ENCODE results near the gene LIAS.
A peak's percentile ranks its signal among the peaks of the same experiment; 100 is the strongest.
"Not testable (repeated sequence)": the region's sequence is repeated elsewhere in the genome, so short reads cannot be mapped to it uniquely, and the experiment has no call there.

LIAS gene

DNA sequence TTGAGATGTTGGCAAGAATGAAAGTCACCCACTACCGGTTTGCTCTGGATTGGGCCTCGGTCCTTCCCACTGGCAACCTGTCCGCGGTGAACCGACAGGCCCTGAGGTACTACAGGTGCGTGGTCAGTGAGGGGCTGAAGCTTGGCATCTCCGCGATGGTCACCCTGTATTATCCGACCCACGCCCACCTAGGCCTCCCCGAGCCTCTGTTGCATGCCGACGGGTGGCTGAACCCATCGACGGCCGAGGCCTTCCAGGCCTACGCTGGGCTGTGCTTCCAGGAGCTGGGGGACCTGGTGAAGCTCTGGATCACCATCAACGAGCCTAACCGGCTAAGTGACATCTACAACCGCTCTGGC lies 12.4 kb upstream of the LIAS start:
- no peaks in the 10 kb centered on the region for H3K36me3 Mint-ChIP-seq
- peaks cover 4% of the 10 kb centered on the region for H3K4me1 Mint-ChIP-seq
- H3K27ac Mint-ChIP-seq = peak overlapping the region; percentile 91
- DNase-seq (ENCODE audit: low spot score in 2 of 2) = no peak
- H3K27me3 Mint-ChIP-seq = no peaks in the 10 kb centered on the region
- no peaks in the 10 kb centered on the region for H3K9me3 Mint-ChIP-seq
- ATAC-seq (ENCODE audit: low read depth) = no peak
- H3K4me3 Mint-ChIP-seq = peak overlapping the region; percentile 81

DNA sequence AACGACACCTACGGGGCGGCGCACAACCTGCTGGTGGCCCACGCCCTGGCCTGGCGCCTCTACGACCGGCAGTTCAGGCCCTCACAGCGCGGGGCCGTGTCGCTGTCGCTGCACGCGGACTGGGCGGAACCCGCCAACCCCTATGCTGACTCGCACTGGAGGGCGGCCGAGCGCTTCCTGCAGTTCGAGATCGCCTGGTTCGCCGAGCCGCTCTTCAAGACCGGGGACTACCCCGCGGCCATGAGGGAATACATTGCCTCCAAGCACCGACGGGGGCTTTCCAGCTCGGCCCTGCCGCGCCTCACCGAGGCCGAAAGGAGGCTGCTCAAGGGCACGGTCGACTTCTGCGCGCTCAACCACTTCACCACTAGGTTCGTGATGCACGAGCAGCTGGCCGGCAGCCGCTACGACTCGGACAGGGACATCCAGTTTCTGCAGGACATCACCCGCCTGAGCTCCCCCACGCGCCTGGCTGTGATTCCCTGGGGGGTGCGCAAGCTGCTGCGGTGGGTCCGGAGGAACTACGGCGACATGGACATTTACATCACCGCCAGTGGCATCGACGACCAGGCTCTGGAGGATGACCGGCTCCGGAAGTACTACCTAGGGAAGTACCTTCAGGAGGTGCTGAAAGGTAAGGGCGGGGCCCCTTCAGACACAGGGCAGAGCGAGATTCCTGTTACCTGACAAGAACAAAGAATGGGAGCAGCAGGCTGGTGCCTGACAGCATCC lies 11.8 kb upstream of the LIAS start:
- H3K9me3 Mint-ChIP-seq = no peaks in the 10 kb centered on the region
- H3K27ac Mint-ChIP-seq = peak overlapping the region; percentile 91
- H3K4me3 Mint-ChIP-seq = peak overlapping the region; percentile 81
- H3K36me3 Mint-ChIP-seq = peaks cover 1% of the 10 kb centered on the region
- DNase-seq (ENCODE audit: low spot score in 2 of 2) (peak; percentile 78 to 87), ATAC-seq (ENCODE audit: low read depth) (peak; percentile 93)
- peaks cover 4% of the 10 kb centered on the region for H3K4me1 Mint-ChIP-seq
- no peaks in the 10 kb centered on the region for H3K27me3 Mint-ChIP-seq

DNA sequence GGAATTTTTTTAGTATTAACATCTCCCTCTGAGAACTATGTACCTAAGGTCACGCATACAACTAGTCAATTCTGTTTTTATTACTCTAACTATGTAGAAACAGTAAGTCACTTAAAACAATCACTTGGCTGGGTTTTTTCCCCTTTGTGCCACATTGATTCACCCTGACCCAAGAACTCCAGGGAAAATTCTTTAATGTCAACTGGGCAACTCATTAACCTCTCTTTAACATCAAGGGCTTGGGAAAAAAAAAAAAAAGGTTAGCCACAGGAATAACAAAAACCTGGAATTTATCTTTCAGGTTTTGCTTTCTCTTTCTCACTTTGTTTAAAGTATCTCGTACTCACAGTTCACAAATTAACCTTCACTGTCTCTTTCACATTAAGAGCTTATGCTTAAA lies 8.2 kb upstream of the LIAS start:
- Mint-ChIP-seq H3K9me3 (no peaks in the 10 kb centered on the region), H3K27ac (peak overlapping the region; percentile 3), H3K4me3 (no peak overlapping the region), H3K4me1 (peaks cover 4% of the 10 kb centered on the region), H3K36me3 (peaks cover 18% of the 10 kb centered on the region), H3K27me3 (no peaks in the 10 kb centered on the region)
- no peak for ATAC-seq (ENCODE audit: low read depth)
- no peak for DNase-seq (ENCODE audit: low spot score in 2 of 2)

DNA sequence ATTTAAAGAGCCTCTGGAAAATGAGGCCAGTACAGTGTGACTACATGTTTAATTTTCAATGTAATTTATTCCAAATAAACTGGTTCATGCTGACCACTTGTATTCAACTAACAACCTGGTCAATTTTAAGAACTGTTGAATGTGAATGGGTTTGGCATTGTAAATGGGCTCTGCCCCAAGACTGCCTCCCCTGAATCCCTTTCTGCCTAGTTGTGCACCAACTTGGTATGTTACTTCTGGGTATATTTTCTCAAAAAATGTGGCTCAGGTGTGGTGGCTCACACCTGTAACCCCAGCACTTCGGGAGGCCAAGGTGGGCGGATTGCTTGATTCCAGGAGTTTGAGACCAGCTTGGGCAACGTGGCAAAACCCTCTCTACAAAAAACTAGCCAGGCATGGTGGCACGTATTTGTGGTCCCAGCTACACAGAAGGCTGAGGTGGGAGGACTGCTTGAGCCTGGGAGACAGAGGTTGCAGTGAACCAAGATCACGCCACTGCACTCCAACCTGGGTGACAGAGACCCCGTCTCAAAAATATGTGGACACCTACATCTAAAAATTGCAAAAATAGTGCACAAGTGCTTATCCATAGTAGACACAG lies 7.3 kb upstream of the LIAS start:
- peaks cover 4% of the 10 kb centered on the region for H3K4me1 Mint-ChIP-seq

DNA sequence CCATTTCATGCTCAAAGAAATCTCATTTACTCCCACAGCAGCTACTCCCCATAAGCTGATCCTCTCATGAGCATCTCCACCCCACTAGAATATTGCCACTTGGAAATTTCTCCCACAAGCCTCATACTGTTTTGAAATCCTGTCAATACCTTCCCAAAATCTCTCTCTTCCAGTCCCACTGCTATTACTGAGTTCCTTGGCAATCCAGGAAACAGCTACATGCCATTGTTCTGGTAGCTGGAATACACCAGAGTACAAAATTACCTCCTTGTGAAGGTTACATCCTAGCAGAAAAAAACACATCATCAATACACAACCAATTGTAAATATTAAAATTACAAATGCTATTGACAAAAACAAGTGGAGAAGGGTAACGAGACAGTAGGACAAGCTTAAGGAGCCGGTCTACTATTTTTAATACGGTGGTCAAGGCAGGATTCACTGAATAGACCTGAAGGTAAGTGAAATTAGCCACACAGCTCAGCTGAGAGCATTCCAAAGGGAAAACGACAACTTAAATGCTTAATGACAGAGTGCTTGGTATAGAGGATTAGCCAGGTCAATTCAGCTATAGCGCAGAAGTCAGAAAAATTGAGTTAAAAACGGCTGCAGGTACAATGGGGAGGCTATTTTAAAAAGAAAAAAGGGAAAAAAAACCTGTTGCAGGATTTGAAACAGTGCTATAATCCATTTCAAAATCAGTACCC lies 6.5 kb upstream of the LIAS start:
- no peak for DNase-seq (ENCODE audit: low spot score in 2 of 2)
- no peaks in the 10 kb centered on the region for H3K9me3 Mint-ChIP-seq
- H3K27me3 Mint-ChIP-seq = no peaks in the 10 kb centered on the region
- no peak for ATAC-seq (ENCODE audit: low read depth)
- H3K4me1 Mint-ChIP-seq = peaks cover 5% of the 10 kb centered on the region
- no peak overlapping the region for H3K4me3 Mint-ChIP-seq
- peaks cover 26% of the 10 kb centered on the region for H3K36me3 Mint-ChIP-seq
- peak overlapping the region; percentile 48 for H3K27ac Mint-ChIP-seq

More for the DNA sequence above, 7.3 kb upstream of the LIAS start:
- Mint-ChIP-seq H3K4me3 (no peak overlapping the region), H3K27ac (no peak overlapping the region), H3K36me3 (peaks cover 20% of the 10 kb centered on the region), H3K9me3 (no peaks in the 10 kb centered on the region), H3K27me3 (no peaks in the 10 kb centered on the region)
- DNase-seq (ENCODE audit: low spot score in 2 of 2) (no peak), ATAC-seq (ENCODE audit: low read depth) (no peak)

DNA sequence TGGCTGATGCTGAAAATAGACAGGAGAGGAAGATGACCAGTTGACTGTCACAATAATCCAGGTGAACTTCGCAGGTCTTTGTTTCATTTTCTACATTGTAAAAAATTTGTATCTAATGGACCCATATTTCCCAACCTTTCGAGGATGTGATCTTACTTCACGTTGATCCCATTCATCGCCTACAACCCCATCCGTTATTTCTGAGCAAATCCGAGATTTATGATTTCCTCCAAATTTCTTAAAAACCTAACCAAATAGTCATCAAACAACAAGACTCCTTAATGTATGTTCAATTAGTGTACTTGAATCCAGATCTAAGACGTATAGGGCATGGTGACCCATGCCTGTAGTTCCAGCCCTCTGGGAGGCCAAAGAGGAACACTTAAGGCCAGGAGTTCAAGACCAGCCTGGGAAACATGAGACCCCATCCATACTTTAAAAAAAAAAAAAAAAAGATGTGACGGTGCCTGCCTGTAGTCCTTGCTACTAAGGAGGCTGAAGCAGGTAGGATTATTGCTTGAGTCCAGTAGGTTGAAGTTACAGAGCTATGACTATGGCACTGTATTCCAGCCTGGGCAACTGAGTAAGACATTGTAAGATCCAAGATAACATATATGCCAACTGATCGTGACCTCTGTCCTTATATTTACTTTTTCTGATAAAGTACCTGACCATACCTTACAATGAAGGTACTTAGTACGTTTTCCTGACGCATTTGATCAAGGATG lies 5.8 kb upstream of the LIAS start:
- Mint-ChIP-seq H3K4me3 (no peak overlapping the region), H3K27me3 (no peaks in the 10 kb centered on the region), H3K9me3 (no peaks in the 10 kb centered on the region), H3K27ac (peak overlapping the region; percentile 48), H3K36me3 (peaks cover 30% of the 10 kb centered on the region), H3K4me1 (peaks cover 7% of the 10 kb centered on the region)
- DNase-seq (ENCODE audit: low spot score in 2 of 2) (no peak), ATAC-seq (ENCODE audit: low read depth) (no peak)

DNA sequence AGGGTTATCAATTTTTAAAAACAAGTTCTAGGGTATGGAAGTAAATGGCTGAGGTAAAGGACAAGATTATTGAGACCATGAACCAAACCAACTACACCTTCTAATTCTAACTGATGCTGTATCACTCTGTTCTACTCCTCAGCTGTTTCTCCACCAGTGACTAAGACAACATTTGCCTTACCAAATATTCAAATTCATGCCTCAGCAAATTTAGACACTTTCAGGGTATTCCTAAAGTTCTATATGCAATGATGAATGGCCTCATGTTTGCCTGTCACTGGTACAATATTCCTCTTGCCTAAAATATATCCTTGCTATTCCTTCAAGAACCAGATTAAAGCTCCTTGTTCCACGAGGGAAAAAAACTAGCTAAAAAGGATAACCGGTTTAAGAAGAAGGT lies 5.1 kb upstream of the LIAS start:
- Mint-ChIP-seq H3K27me3 (no peaks in the 10 kb centered on the region), H3K4me3 (no peak overlapping the region), H3K4me1 (peaks cover 9% of the 10 kb centered on the region), H3K36me3 (peaks cover 30% of the 10 kb centered on the region), H3K9me3 (no peaks in the 10 kb centered on the region), H3K27ac (no peak overlapping the region)
- ATAC-seq (ENCODE audit: low read depth) (no peak), DNase-seq (ENCODE audit: low spot score in 2 of 2) (no peak)

DNA sequence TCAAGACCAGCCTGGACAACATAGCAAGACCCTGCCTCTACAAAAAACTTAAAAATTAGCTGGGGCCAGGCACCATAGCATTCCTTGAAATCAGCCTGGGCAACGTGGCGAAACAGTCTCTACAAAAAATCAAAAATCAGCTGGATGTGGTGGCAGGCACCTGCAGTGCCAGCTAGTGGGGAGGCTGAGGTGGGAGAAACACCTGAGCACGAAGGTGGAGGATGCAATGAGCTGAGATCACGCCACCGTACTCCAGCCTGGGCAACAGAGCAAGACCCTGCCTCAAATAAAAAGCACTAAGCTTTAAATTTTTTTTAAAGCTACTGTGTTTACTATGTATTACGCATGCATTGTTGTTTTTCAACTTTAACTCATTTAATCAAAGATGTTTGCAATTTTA lies 3.4 kb upstream of the LIAS start:
- Mint-ChIP-seq H3K9me3 (no peaks in the 10 kb centered on the region), H3K27ac (peak overlapping the region; percentile 41), H3K4me1 (peaks cover 12% of the 10 kb centered on the region), H3K36me3 (peaks cover 30% of the 10 kb centered on the region), H3K4me3 (no peak overlapping the region), H3K27me3 (no peaks in the 10 kb centered on the region)
- no peak for ATAC-seq (ENCODE audit: low read depth)
- DNase-seq (ENCODE audit: low spot score in 2 of 2) = no peak

DNA sequence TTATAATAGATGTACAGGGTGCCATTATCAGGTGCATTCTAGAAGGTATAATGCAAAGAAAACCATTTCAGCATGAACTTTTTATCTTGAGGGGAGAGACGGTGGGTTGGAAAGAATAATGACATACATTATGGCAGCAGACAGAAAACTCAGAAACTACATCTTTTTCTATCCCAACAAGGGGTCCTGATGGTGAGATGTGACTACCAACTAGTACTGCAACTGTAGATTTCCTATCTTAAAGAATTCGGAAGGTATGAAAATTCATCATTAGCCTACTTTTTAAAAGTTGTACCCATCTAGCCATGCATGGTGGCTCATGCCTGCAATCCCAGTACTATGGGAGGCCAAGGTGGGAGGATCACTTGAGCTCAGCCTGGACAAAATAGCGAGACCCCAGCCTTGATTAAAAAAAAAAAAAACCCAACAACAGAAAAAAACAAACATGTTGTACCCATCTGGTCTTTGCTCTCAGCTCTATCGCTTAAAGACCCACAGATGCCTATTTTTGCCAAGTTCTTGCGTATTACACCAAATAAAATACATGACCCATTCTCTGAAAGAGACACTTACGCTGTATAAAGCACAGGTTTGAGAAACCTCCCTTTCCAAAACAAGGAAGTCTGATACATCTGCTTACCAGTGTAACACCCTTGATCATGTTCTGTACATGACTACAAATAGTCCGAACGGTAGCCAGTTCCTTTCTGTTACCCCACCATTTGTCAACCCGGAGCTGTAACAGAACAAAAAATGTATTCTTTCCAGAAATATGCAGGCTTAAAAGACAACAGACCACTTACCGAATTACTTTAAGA lies 1.7 kb upstream of the LIAS start:
- no peaks in the 10 kb centered on the region for H3K27me3 Mint-ChIP-seq
- DNase-seq (ENCODE audit: low spot score in 2 of 2) (no peak), ATAC-seq (ENCODE audit: low read depth) (no peak)
- peaks cover 12% of the 10 kb centered on the region for H3K4me1 Mint-ChIP-seq
- H3K4me3 Mint-ChIP-seq = peak overlapping the region; percentile 96
- no peaks in the 10 kb centered on the region for H3K9me3 Mint-ChIP-seq
- H3K36me3 Mint-ChIP-seq = peaks cover 28% of the 10 kb centered on the region
- H3K27ac Mint-ChIP-seq = peak overlapping the region; percentile 99

DNA sequence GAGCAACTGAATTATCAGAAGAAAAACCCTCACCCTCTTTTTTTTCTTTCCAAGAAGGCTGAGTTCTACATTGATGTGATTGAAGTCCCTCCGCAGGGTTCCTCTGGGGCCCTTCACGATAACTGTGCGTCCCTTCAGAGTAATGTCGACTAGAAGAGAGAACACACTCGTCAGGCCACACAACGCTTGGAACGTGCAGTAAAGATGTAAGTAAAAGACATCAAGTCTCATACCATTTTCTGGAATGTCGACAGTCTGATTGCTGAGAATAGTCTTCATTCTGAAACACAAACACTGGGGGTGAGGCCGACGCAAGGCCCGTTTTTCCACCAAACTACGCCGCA lies 723 bp upstream of the LIAS start:
- not testable (repeated sequence) for DNase-seq (ENCODE audit: low spot score in 2 of 2); H3K9me3 Mint-ChIP-seq; H3K27me3 Mint-ChIP-seq
- Mint-ChIP-seq H3K4me1 (peaks cover 12% of the 10 kb centered on the region), H3K4me3 (peak overlapping the region; percentile 96), H3K27ac (peak overlapping the region; percentile 99), H3K36me3 (peaks cover 21% of the 10 kb centered on the region)
- peak; percentile 2 for ATAC-seq (ENCODE audit: low read depth)

DNA sequence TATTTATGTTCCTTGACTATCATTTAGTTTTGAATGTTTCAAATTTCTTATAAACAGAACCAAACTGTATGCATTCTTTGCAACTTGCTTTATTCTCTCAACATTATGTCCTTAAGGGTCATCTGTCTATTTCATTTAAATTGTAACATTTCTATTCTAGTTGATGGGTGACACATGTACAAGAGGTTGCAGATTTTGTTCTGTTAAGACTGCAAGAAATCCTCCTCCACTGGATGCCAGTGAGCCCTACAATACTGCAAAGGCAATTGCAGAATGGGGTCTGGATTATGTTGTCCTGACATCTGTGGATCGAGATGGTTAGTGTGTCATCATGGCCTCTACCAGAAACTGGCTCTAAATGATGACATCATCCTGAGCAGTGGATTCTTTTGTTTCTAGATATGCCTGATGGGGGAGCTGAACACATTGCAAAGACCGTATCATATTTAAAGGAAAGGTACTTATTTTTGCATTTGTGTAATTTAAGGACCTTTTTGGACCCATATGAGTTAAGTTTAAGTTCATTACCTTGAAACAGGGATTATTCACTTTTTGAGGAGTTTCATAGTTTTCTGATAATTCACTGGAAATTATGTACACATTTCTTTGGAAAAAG lies 6.1 kb downstream of the LIAS start:
- Mint-ChIP-seq H3K36me3 (peaks cover 2% of the 10 kb centered on the region), H3K27ac (no peak overlapping the region)
- DNase-seq (ENCODE audit: low spot score in 2 of 2) = no peak

DNA sequence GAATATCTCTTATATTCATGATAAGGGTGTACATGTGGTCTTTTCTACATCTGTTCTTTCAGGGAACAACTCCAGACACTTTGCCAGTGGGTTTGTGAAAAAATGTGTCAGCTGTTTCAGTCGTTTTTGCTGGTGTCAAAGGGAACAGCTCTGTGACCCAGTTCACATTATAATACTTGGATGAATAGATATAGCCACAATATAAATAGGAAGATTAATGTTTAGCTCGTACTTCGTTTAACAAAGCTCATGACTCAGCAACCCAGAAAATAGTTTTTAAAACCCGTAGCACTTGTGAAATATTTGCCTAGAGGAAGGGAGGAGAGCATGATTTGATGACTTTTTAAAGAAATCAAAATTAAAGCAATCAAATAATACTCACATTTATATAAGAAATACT lies 7.9 kb downstream of the LIAS start:
- Mint-ChIP-seq H3K4me1 (peaks cover 5% of the 10 kb centered on the region), H3K36me3 (peaks cover 2% of the 10 kb centered on the region)
- no peak for ATAC-seq (ENCODE audit: low read depth)

More for the DNA sequence above, 6.1 kb downstream of the LIAS start:
- Mint-ChIP-seq H3K9me3 (no peaks in the 10 kb centered on the region), H3K4me3 (no peak overlapping the region), H3K27me3 (no peaks in the 10 kb centered on the region), H3K4me1 (peaks cover 5% of the 10 kb centered on the region)
- no peak for ATAC-seq (ENCODE audit: low read depth)

DNA sequence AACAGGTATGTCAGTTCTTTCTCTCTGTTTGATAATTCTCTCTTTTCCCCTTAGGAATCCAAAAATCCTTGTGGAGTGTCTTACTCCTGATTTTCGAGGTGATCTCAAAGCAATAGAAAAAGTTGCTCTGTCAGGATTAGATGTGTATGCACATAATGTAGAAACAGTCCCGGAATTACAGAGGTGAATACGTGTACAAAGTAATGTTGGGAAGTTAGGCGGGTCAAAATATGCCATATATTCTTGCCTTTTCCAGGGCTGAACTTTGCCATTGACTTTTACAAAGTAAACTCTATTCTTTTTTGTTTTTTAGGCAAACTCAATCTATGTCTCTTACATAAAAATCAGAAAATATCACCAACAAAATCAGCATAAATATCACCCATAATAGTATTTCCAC lies 8.6 kb downstream of the LIAS start:
- no peaks in the 10 kb centered on the region for H3K27me3 Mint-ChIP-seq
- ATAC-seq (ENCODE audit: low read depth) (no peak), DNase-seq (ENCODE audit: low spot score in 2 of 2) (no peak)
- no peaks in the 10 kb centered on the region for H3K9me3 Mint-ChIP-seq
- H3K27ac Mint-ChIP-seq = no peak overlapping the region
- no peak overlapping the region for H3K4me3 Mint-ChIP-seq
- peaks cover 5% of the 10 kb centered on the region for H3K4me1 Mint-ChIP-seq
- peaks cover 4% of the 10 kb centered on the region for H3K36me3 Mint-ChIP-seq

More for the DNA sequence above, 7.9 kb downstream of the LIAS start:
- Mint-ChIP-seq H3K9me3 (no peaks in the 10 kb centered on the region), H3K27me3 (no peaks in the 10 kb centered on the region), H3K27ac (no peak overlapping the region), H3K4me3 (no peak overlapping the region)
- DNase-seq (ENCODE audit: low spot score in 2 of 2) = no peak

Data from memory B cell (primary cell).